K562 (cell line): Measurements from ENCODE around the gene KIFC3. TPM values are rescaled to one million over a fixed set of nuclear protein-coding genes. Genes with fewer than 3 reads are reported as not detected.

Source experiments
- BRCA1 ChIP-seq, 2 experiments: fragments of 450-650 bp in 1 of 2; sonication (generic) in 1 of 2; formaldehyde crosslinking in 1 of 2; IDR thresholded peaks; 2 replicates each; pipeline versions ENCODE4 v1.5.0 to v1.6.1; 2017 to 2020; ENCODE audit warnings: mild to moderate bottlenecking in 1 of 2, missing genetic modification reagents in 1 of 2
- HDAC1 ChIP-seq, 2 experiments: fragments of 450-650 bp; IDR thresholded peaks; 2 replicates each; pipeline ENCODE4 v1.6.1; 2016 to 2017; ENCODE audit warnings: inconsistent platforms in 1 of 2, mild to moderate bottlenecking in 1 of 2, moderate library complexity in 1 of 2
- L3MBTL2 ChIP-seq: fragments of 450-650 bp; IDR thresholded peaks from 2 replicates; pipeline ENCODE4 v1.6.1; 2016; ENCODE audit warnings: mild to moderate bottlenecking, moderate library complexity
- MXI1 ChIP-seq: IDR thresholded peaks from 2 replicates; pipeline ENCODE4 v1.6.1; 2011; ENCODE audit warnings: low read depth, mild to moderate bottlenecking, improper control_type of control experiment, low read length
- NR3C1 ChIP-seq: sonication (generic); formaldehyde crosslinking; IDR thresholded peaks from 2 replicates; pipeline ENCODE4 v1.8.1; 2022; ENCODE audit warnings: missing genetic modification reagents
- NRF1 ChIP-seq, 2 experiments: fragments of 450-650 bp; IDR thresholded peaks in 1 of 2; conservative IDR thresholded peaks in 1 of 2; 2 replicates each; pipeline ENCODE4 v1.6.1; 2014; ENCODE audit warnings: mild to moderate bottlenecking in 2 of 2
- POLR2AphosphoS5 ChIP-seq: IDR thresholded peaks from 2 replicates; pipeline ENCODE4 v1.6.1; 2011; ENCODE audit warnings: mild to moderate bottlenecking, low read depth, low read length, moderate library complexity; ENCODE audit not compliant: control insufficient read depth, insufficient read depth
- REST ChIP-seq, 2 experiments: fragments of 450-650 bp; formaldehyde crosslinking in 1 of 2; IDR thresholded peaks; 2 replicates each; pipeline versions ENCODE4 v1.4.0 to v1.6.1; 2014 to 2020; ENCODE audit warnings: mild to moderate bottlenecking in 2 of 2, borderline replicate concordance in 1 of 2, low read depth in 1 of 2
- SIN3A ChIP-seq, 2 experiments: fragments of 150-350 bp in 1 of 2; IDR thresholded peaks; 2 replicates each; pipeline ENCODE4 v1.6.1; 2011 to 2016; ENCODE audit warnings: borderline replicate concordance in 2 of 2, low read depth in 2 of 2, low read length in 2 of 2, mild to moderate bottlenecking in 2 of 2, moderate library complexity in 2 of 2; ENCODE audit not compliant: control insufficient read depth in 1 of 2
- SMAD1 ChIP-seq: fragments of 150-350 bp; IDR thresholded peaks from 2 replicates; pipeline ENCODE4 v1.6.1; 2014; ENCODE audit warnings: low read length, low read depth; ENCODE audit not compliant: partially characterized antibody
- TOE1 ChIP-seq, 2 experiments: fragments of 450-650 bp in 1 of 2; sonication (generic) in 1 of 2; formaldehyde crosslinking in 1 of 2; IDR thresholded peaks; 2 replicates each; pipeline versions ENCODE4 v1.7.1 to v1.8.0; 2016 to 2022; ENCODE audit warnings: borderline replicate concordance in 2 of 2, mild to moderate bottlenecking in 2 of 2, antibody characterized with exemption in 1 of 2, inconsistent platforms in 1 of 2, low read depth in 1 of 2, missing genetic modification reagents in 1 of 2, moderate library complexity in 1 of 2
- ZNF354B ChIP-seq: fragments of 250-450 bp; sonication (Bioruptor Pico); IDR thresholded peaks from 2 replicates; pipeline ENCODE4 v1.4.0; 2020
- polyA plus RNA-seq, 8 experiments: library from polyadenylated mRNA; depleted of rRNA in 4 of 8; stranded (reverse) in 5 of 8; unstranded in 3 of 8; fragments of >200 nt; fragmentation: Nextera tagmentation in 2 of 8; fragmentation: Illumina TruSeq in 1 of 8; extraction: Ambion mirVana in 2 of 8; extraction: Trizol in 1 of 8; gene quantifications; 2 replicates each; pipeline versions ENCODE4 v1.2.1 to v1.2.3, GENCODE V29; 2011 to 2014; ENCODE audit warnings: inconsistent platforms in 1 of 8, missing spikeins in 1 of 8
- total RNA-seq, 7 experiments: library from RNA; depleted of rRNA in 6 of 7; stranded (reverse); fragments of >200 nt in 6 of 7; fragmentation: Illumina TruSeq in 2 of 7; extraction: Trizol in 2 of 7; gene quantifications; 2 replicates each; pipeline versions ENCODE4 v1.2.1 to v1.2.3, GENCODE V29; 2011 to 2021; ENCODE audit warnings: low replicate concordance in 1 of 7
- TF ChIP-seq, protein P1 (sequence below): sonication (generic); formaldehyde crosslinking; IDR thresholded peaks from 2 replicates; pipeline ENCODE4 v1.8.1; 2023; ENCODE audit warnings: mild to moderate bottlenecking, missing genetic modification reagents

The KIFC3 gene
- total and polyA plus RNA-seq, 9 of the 15 experiments (the other 6 are each of a cell fraction or from before 2014, with no cell fraction given), result 0.23 to 105 (median 26.2) TPM

- TF ChIP-seq REST (IDR thresholded peaks at IDR 0.05; ENCODE audit: borderline replicate concordance), result peak; percentile 47; the same call in 1 of the 2 replicates
- no peak for TF ChIP-seq REST (CRISPR knock-in tag; IDR thresholded peaks at IDR 0.05; ENCODE audit: low read depth)
- peak in 1 of 2 experiments; percentile 76; a peak in 1 of 4 replicates for TF ChIP-seq SIN3A (IDR thresholded peaks at IDR 0.05; ENCODE audit: borderline replicate concordance in 2 of 2, control insufficient read depth in 1 of 2, low read depth in 2 of 2, low read length in 2 of 2)
- peak; percentile 72 for TF ChIP-seq L3MBTL2
- TF ChIP-seq MXI1, result peak; percentile 76; the same call in 1 of the 2 replicates
- TF ChIP-seq ZNF354B, result no peak
- TF ChIP-seq NR3C1 (CRISPR knock-in tag), result no peak
- no peak for TF ChIP-seq SMAD1
- no peak for TF ChIP-seq BRCA1 (IDR thresholded peaks at IDR 0.05)
- 0 out of 2 replicates have a peak, but pooled peaks have one; percentile 33 for TF ChIP-seq BRCA1 (CRISPR knock-in tag; IDR thresholded peaks at IDR 0.05)
- 0 out of 2 replicates have a peak, but pooled peaks have one; percentile 15 for TF ChIP-seq POLR2AphosphoS5
- TF ChIP-seq NRF1 (conservative IDR thresholded peaks at IDR 0.05 in 1 of 2, IDR thresholded peaks at IDR 0.05 in 1 of 2), result 0 out of 4 replicates have a peak, but pooled peaks of 1 of the 2 experiments have one; percentile 15
- TF ChIP-seq, protein P1, sequence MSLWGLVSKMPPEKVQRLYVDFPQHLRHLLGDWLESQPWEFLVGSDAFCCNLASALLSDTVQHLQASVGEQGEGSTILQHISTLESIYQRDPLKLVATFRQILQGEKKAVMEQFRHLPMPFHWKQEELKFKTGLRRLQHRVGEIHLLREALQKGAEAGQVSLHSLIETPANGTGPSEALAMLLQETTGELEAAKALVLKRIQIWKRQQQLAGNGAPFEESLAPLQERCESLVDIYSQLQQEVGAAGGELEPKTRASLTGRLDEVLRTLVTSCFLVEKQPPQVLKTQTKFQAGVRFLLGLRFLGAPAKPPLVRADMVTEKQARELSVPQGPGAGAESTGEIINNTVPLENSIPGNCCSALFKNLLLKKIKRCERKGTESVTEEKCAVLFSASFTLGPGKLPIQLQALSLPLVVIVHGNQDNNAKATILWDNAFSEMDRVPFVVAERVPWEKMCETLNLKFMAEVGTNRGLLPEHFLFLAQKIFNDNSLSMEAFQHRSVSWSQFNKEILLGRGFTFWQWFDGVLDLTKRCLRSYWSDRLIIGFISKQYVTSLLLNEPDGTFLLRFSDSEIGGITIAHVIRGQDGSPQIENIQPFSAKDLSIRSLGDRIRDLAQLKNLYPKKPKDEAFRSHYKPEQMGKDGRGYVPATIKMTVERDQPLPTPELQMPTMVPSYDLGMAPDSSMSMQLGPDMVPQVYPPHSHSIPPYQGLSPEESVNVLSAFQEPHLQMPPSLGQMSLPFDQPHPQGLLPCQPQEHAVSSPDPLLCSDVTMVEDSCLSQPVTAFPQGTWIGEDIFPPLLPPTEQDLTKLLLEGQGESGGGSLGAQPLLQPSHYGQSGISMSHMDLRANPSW (CRISPR knock-in tag), result 0 out of 2 replicates have a peak, but pooled peaks have one; percentile 26
- TF ChIP-seq HDAC1 (IDR thresholded peaks at IDR 0.05), result peak in 1 of 2 experiments; percentile 48; a peak in 1 of 4 replicates
- 0 out of 2 replicates have a peak, but pooled peaks have one; percentile 8 for TF ChIP-seq TOE1 (IDR thresholded peaks at IDR 0.05; ENCODE audit: borderline replicate concordance)
- TF ChIP-seq TOE1 (CRISPR knock-in tag; IDR thresholded peaks at IDR 0.05; ENCODE audit: borderline replicate concordance, low read depth), result no peak
Observed at GRCh38 chr16:57736419-57737351, 65.6 kb downstream of the KIFC3 start (continued).
